UCSD-AML1 (cell line): ENCODE measurements around the gene ME3.

Experiments used
- DNase-seq: peaks from one replicate; lab custom pipeline; 2025; ENCODE audit not compliant: unreplicated experiment; lab: John Stamatoyannopoulos, UW

Gene ME3

DNA sequence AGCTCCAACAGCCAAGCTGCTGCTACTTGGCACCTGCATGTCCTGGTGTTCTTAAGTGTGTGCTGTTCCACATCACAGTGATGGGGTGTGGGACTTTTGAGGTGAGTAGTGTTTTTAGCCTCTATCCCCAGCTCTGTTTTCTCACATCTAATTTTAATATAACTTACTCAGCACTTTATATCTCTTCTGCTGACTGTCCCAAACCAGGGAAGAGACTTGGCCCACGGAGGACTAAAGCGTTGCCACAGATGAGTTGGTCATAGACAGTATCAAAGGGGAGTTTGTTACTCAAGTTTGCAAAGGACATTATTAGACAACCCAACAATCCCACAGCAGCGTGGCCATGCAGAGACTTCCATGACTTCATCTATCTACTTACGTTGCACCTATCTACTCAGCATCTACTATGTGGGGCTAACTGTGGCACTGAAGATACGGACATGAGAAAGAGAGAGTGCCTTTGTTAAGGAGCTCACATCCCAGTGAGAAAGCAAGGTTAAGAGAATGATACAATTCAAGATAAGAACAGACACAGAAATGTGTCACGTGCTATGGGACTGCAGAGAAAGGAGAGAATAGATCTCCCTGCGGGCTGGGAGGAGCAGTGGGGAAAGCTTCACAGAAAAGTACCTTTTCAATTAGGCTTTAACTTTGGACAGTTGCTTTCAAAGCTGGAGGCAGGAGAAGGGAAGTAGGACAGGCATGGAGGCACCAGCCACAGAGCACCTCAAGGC lies 82.4 kb downstream of the ME3 start:
- DNase-seq = no peak

DNA sequence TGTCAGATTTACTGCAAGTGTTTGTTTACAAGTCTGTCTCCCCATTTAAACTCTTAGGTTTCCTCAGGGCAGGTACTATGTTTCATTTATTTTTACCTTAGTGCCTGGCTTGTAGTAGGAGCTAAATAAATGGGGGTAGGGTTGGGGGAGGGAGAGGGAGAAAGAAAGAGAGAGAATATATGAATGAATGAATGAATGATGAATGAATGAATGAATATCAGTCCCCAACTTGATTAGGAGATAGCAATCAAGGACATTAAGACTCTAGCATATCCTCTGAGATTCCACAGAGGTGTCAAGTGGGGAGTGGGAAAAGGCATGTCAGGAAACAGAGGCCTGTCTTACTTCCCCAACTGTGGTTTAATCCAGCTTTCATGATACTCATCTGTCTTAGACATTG lies 83.2 kb downstream of the ME3 start:
- DNase-seq = no peak

DNA sequence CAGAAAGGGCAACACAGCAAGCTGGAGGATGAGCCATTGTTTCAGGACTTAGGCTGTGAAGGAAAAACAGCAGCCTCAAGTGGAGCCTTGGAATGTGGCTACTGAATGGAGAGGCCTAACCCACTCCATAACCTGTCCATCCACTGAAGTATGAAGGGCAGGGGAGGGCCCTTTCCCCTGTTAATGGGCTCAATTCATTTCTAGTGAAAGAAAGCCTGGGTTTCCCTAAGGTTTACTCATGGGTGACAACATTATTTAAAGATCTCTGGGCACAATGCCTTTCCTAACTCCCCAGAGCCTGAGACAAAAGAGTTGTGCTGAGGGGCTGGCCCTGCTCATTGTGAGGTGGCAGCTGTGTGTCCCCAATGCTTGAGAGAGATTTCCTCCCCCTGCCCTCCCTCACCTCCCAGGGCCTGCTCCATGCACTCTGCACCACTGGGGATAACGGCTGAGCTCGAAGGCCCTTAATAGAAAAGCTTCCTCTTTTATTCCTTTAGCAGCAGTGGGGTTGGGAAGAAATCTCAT lies 83.8 kb downstream of the ME3 start:
- peak; percentile 17 for DNase-seq

DNA sequence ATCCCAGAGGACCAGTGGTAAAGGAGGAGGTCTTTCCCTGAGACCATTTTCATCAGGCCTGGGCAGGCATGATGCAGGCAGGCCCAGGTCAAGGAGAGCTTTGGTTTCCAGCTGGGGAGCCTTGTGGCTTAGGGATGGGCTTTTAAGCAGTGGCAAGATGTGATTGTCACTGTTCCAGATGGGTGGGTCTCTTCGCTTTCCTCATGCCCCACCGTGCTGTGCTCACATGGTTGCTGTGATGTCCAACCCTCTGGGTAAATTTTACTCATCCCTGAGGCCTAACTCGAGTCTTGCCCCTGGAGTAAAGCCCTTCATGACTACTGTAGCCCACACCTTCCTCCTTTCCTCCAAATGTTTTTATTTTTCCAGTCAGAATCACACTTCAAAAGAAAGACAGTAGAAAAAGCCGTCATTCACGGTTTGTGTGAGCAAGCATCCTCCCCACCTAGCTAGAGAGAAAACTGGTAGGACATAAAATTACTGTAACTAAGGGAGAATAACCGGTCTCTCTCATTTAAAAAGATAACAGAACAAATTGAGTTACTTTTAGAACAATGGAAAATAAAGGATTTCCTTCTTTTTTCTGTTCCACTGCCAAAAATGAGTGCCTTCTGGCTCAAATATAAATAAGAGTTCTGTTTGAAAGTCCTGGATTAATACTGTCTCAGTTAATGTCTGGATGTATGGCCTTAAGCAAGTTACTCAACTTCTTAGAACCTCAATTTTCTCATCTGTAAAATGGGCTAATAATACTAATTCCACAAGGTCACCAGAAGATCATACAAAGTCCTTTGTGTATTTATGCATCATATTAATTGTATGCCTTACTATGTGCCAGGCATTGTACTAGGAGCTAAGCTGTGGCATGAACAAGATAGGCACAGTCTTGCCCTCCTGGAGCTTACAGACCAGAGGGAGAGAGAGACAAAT lies 84.9 kb downstream of the ME3 start:
- no peak for DNase-seq

DNA sequence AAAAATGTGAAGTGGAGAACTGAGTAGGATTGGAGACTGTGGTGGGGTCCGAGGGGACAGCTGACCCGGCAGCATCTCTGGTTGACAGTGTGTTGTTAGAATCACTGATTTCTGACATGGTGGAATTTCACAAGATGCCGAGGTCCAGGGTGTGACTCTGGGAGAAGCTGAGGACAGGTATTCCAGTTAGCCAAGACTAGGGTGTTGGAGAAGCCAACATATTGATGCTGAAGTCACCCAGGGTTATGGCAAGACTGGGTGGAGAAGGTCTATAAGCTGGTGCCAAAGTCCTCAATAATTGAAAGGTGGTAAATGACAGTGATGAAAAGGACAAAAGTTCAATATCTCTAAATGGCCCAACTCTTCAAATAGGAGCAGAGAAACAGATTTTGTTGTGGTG lies 86.1 kb downstream of the ME3 start:
- DNase-seq = no peak

DNA sequence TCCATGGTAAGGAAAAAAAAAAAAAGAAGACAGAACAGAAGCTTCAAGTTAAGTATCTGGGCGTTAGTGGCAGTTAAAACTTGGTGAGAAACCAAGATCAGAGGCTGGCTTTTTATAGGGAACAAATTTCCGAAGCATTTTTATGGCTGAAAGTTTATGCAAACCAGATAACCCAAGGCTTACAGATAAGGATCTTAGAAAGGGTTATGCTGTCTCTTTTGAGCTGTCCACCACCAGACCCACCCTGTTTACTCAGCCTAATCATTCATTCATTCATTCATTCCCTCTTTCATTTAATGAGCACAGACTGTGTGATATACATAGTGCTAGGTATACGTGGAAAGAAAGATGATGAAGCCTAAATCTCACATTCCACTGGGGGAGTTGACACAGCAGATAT lies 89.5 kb downstream of the ME3 start:
- no peak for DNase-seq

DNA sequence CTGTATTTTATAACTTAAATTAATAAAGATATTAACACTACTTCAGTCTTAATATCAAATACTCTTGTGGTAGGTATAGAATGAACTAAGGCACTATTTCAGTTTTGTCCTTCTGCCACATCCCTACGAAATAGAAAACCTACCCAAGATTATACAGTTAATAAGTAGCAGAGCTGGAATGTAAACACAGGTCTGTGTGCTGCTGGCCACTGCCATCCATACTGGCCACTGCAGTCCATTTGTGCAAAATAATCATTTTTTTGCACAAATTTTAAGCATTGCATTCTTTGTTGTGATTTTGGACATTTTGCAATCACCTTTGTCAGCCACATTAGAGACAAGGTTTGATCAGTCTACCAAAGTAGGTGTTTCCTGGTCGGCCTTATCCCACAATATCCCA lies 91.9 kb downstream of the ME3 start:
- DNase-seq = no peak

DNA sequence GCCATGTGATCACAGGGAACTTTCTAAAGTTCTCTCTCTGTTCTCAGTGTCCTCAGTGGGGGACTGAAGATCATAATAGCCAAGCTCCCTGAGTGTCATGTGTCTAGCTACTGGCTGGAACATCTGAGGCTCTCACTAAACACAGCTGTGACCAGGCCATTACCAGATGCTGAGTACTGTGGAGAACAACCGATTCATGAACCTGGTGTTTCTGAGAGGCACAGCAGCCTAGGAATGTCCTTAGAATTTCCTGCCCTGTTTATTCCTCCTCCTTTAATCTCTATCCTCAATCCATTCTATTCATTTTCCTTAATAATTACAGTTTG lies 93.0 kb downstream of the ME3 start:
- no peak for DNase-seq

DNA sequence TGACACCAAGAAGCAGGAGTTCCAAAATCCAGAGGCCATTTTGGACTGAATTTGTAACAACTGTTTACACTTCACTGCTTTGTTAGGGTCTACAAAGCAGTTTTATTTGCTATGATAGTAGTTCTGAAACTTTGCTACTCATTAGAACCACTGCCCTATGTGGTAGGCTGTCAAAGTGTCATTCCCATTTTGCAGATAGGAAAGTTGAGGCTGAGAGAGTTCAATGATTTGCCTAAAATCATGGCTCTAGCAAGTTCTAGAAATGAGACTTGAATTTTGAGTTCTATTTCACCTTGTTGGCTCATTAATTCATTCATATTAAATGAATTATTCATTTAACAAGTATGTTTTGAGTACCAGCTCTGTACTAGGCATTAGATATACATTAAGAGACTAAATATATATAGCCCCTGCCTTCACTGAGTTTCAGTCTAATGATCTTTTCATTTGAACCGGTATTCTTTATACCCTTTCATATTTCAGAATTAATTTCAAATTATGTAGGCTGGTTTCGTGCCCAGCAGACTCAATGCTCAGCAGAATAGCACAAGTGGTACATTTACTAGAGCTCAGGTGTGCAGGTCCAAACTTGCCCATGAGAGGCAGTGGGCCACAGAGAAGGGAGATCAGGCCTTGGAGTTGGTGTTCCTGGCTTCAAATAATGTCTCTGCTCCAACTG lies 93.5 kb downstream of the ME3 start:
- DNase-seq = no peak

DNA sequence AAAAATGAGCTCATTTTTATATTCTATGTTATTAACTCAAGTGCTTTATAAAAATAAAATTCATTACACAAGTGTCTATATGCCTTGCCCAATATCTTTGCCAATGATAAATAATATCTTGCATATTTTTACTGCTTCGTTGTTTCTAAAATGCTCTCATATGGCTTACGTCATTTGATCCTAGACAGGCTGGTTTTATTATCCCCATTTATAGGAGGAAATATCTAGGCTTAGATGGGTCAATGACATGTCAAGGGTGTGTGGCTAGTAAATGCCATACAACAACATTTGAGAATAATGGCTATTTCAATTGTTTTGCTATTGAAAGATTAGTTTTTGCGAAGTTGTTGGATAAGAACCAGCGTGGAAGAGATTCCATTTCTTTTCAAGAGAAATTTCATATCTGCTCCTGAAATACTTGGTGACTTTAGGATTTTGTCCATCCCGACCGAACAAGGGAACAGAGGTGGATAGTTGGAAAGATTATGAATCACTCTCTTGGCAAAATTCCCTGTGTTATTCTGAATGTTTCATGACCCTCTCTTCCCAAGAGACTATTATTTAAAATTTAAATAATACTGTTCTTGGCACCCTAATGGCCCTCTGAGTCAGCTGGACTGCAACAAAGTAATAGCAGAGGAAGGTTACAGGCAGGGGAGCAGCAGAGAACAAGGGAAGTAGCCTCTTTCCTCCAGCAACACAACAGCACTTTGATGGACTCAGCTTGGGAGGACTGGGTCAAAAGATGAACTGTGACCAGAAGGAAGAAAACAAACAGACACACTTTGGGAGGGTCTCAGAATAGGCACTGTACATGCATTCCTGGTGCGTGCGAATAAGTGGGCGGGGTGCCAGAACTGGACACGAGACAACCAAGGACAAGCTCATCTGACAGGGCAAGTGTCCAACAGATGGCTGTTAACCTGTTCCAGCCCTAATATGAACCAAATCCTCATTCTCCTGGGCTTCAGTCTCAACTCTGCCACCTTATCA lies 94.5 kb downstream of the ME3 start:
- no peak for DNase-seq

DNA sequence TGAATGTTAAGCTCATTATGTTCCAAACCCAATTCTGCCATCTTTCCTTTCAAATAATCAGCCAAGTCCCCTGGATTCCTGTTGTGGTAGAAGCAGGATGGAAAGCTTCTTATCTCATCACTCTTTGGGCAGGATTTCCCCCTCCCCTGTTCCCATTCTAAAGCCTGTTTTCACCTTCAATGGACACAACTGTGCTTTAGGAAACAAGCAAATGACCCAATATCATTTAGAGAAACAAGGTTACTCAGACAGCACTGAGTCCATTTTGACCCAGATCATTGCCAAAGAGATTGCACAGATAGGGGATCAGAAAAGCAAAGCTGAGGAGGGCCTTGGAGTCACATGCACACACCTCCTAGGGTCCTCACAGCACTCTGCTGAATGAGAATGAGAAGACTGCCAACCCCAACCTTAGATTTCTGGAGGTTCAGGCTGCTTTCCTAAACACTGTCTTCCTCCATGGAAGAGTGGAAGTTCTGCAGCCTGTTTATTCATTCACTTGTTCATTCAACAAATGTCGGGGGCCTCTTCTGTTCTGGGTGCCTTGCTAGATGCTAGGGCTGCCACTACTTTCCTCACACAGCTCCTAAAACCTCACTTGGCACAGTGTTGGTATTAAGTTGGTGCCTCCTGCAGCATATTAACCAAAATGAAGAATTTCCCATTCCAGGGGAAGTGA lies 95.3 kb downstream of the ME3 start:
- no peak for DNase-seq

DNA sequence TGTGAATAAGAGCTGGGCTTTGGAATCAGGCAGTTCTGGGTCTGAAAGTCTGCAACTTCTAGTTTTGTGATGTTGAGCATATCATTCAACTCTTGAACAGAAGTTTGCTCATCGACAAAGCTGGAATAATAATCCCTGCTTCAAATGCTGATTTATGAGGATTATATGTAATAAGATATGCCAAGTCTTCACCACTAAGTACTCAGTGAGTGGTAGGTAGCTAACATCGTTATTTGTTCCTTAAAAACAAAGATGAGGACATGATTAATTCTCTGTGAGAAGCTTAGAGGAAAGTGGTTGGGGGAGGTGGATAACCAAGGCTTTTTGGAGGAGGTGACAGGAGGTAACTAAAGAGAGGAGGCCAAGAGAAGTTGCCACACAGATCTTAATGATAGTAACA lies 96.5 kb downstream of the ME3 start:
- DNase-seq = no peak

DNA sequence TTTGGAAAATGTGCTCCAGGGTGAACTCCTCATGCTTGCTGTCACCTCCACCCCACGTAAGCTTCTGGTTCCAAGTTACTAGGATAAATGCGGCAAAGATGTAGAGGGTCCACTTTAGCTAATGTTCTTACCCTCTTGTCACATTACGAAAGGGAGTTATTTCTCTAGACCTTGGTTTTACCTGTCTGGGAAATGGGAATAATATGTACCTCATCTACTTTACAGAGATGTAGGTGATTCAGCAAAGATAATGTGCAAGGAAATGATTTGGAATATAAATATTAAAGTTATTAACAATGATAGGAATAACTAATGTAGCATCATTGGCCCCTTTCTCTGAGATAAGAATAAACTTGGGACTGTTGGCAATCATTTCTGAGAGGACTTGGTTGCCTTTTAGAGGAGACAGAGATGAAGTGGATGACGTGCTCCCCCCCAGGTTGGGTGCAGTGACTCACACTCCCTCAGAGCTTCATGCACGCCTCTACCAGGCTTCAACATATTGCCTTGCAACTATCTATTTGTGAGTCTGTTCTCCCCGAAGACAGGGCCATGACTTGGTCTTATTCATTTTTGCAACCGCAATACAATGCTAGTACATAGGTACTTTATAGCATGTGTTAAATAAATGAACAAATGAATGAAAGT lies 97.1 kb downstream of the ME3 start:
- no peak for DNase-seq

DNA sequence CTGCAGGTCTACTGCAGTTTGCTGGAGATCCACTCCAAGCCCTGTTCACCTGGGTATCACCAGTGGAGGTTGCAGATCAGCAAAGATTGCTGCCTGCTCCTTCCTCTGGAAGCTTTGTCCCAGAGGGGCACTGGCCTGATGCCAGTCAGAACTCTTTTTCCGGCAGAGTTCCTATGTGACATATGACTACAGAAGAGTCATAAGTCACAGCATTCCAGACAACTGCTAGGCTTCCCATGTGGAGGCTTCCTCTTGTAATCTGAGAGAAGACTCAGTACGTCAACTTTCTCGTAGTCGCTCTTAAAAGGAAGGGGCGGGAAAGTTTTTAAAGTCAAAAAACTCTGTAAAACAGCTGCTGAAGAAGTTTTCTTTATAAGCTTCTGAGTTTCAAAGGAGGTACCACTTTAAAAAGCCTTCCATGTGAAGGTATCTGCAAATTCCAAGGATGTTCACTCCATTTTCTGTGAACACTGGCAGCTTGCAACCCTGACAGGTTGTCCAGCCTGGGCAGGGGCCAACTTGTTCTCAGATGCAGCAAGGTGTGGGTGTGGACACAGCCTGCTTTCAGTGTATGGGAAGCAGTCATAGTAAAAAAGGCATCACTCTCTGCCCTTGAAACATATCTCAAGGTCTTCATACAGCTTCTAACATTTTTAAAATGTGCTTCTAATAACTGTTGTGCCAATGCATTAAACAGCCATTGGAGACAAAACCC lies 97.8 kb downstream of the ME3 start:
- no peak for DNase-seq

DNA sequence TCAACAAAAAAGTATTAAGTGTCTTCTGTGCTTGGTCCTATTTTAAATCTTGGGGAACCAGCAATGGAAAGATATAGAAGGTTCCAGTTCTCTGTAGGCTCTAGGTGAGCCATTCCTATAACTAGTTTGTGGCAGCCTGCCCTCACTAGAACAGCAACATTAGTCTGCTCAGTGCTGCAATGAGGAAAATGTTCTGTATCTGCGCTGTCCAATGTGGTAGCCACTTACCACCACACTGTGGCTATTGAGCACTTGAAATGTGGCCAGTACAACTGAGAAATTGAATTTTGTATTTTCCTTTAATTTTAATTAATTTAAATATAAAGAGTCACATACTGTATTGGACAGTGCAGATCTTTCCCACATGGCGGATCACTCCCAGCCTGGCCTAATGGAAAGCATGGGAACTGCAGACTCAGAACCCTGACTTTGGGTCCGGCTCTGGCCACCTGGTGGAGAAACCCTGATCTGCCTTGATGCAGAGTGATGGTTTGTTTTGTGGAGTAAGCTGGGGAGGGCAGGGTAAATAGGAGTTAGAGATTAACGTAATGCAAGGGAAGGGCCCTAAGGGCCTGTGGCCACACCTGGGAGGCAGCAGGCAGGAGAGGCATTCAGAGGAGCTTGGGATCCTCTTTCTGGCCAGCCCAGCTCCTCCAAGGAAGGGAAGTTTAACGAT lies 101.0 kb downstream of the ME3 start:
- DNase-seq = peak; percentile 18

DNA sequence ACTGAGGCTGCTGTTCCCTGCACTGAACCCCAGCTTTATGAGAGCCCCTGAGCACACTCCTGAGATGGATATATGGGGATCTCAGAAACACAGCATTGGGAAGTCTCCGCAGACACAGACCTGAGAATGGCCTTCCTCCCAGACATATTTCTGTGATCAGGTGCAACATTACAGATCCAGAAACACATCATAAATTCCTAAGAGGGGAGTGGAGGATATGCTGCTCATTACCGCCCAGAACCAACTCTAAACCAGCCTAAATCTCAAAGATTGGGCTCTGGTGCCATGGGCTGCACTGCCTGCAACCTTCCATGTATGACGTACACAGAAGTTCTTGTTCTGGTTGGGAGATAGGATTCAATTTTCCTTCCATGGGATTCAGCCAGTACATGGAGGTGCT lies 102.0 kb downstream of the ME3 start:
- no peak for DNase-seq

DNA sequence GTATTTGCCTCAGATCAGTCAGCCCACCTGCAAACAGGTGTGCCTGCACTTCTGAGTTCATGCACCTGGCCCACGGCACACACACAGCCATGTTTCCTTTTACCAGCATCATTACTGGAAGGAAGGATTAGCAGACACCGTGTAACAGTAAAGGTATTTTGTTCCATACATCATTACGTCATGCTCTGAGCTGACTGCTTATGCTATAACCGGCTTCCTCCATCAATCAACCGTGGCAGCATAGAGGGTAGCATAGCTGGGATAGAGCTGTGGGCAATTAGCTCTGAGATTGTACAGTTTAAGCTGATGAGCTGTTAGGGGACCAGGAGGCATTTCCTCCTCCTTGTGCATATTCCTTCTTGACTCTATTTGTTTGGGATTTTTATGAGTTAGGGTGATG lies 102.4 kb downstream of the ME3 start:
- DNase-seq = no peak

DNA sequence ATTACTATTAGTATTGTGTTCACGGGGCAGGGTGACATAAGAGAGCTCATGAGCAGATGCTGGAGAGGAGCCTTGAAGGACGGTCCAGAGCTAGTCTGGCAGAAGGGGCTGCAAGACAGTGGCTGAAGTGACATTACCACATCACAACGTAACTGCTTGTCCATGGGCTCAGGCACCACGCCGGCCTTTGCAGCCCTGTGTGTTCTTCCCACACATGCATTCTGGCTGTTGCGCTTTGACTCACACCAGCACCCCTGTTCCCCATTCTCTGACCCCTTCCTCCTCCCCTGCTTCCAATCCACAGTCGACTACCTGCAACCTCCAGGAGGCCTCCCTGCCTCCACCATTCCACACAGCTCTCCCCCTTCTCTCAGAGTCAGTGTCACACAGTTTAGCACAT lies 103.3 kb downstream of the ME3 start:
- DNase-seq = no peak
